Purkinje cell (primary cell): Measurements from ENCODE around the gene PSKH1. TPM values are rescaled to one million over a fixed set of nuclear protein-coding genes. Genes with fewer than 3 reads are reported as not detected.

Experiments used
- polyA plus RNA-seq: library from polyadenylated mRNA; unstranded; fragments of >200 nt; fragmentation: Nextera tagmentation; gene quantifications from 2 replicates; pipeline ENCODE4 v1.2.1, GENCODE V29; 2014

PSKH1 gene
- polyA plus RNA-seq, result 0.59 TPM in 1 of 2 replicates, not detected in the other

GRCh38 chr16:67892899-67893742 is at the start of gene PSKH1:
Gene PSKH1 (plus strand): TSS chr16:67893254. CDS start chr16:67908750, 15,496 bp downstream.

DNA sequence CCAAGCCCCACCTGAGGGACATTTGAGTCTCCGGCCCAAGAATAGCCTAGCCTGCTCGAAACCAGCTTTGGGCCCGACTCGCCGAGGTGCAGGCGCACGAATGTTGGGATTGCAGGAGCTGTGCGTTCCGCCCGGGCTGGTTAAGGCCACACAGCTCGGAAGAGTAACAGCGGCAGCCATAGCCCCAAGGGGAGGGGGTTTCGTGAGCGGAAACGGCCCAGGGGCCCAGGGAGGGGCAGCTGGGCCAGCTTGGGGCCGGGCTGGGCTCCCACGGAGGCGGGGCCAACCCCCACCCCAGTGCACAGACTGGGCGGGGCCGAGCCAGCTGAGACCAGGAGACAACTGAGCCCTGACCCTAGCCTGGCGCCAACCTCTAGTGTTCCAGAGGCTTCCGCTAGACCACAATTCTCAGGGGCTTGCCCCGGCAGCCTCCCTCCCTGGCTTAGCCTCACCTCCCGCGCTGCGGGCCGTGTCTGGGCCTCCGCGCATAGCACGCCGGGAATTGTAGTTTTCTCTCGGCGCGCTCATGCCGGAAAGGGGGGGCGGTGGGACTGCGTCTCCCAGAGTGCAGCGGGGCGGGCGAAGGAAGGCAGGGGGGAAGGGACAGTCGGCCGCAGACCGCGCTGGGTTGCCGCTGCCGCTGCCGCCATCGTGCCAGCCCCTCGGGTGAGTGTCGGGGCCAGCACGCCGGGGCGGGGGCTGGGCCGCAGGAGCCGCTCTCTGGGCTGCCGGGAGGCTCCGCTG is 46.6 kb upstream of the PSKH1 start, which contains the start of gene NUTF2:
NUTF2 (plus strand) TSS at position 614 of the 744 bp plus-strand sequence. CDS start 18,198 bp downstream, outside the sequence.

GRCh38 chr16:67847064-67847861 is 45.8 kb upstream of the PSKH1 start, which contains the start of gene CENPT:
Gene CENPT (minus strand): TSS chr16:67847693. CDS start chr16:67833859, 13,834 bp downstream.

DNA sequence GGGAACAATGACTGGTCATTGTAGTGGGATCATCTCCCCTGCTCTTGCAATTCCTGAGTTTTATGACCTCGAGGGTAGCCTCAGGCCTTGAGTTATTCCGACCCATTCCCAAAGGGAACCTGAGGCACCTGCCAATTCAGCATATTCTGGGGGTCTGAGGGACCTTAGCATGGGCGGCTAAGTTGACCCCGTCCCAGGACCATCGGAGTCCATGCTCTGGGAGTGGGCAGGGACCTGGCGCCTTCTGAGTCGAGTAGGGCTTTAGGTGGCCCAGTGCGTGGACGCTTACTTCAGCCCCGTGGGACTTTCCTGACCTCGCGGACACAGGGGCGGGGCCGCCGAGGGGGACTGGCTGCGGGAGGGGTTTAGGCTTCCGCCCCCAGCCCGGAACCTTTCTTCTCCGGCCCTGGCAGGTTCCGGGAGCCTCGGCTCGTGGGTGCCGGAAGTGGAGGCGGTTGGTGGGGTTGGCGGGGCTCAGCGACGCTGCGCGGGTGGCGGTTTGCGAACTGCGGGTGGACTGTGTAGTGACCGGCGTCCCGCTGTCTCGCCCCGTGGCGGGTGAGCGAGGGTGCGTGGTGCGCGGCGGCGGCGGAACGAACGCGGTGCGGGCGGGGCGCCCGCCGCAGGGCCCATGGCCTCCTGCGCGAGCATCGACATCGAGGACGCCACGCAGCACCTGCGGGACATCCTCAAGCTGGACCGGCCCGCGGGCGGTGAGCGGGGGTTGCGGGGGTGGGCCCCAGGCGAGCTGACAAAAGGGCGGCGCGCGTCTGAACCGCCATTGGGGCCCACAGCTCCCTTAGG is 20.2 kb upstream of the PSKH1 start, which contains the start of gene EDC4:
EDC4 (plus strand) TSS at position 422 of the 804 bp plus-strand sequence; CDS start at position 632, 210 bp downstream.

DNA sequence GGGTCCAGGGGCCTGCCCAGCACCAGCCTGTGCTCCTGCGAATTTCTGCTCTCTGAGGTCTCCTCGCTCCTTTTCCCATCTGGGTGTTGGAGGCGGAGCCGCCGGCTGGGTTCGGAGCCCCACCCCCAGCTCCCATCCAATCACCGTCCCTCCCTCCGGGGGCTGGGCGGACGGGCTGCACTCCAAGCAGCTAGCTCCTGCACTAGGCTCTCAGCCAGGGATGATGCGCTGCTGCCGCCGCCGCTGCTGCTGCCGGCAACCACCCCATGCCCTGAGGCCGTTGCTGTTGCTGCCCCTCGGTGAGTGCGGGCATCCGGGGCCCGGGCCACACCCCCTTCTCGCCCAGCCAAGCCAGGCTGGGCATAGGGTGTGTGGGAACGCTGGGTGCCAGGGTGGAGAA is 8.4 kb upstream of the PSKH1 start, which contains the start of gene NRN1L:
NRN1L (plus strand) TSS at position 202 of the 400 bp plus-strand sequence; CDS start at position 221, 19 bp downstream.

DNA sequence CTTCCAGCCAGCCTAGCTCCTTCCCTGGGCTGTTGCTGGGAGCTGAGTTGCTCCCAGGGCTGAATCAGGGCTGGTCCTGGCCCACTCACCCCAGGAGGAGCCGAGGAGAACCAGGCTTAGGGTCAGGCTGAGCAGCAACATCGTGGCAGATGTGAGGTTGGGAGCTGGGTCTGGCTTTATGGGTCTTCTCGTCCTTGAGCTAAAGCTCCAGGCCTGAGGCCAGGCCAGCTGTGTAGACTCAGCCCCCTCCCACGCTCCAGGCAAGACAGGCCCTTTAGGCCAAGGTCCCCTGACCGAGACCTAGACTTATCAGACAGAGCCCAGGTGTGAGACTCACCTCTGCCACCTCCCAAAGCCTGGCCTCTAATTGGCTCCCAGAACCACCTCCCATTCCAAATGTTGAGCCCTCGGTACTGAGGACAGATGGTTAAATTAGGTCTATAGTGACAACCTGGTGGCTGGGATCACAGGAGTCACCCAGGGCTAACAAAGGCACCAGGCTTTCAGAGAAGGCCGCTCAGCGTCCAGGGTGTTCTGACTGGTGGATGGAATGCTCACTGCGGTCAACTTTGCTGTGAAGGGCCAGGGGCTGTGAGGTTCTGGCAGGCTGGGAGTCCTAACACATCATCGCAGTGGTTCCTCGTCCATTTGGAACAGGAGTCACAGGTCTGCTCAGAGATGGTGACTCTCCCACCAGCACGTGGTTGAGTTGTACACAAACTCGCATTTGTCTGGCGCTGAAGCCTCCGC is 38.8 kb downstream of the PSKH1 start, which contains the start of gene CTRL:
CTRL (minus strand) TSS at position 151 of the 750 bp plus-strand sequence; CDS start at position 141, 10 bp downstream.

DNA sequence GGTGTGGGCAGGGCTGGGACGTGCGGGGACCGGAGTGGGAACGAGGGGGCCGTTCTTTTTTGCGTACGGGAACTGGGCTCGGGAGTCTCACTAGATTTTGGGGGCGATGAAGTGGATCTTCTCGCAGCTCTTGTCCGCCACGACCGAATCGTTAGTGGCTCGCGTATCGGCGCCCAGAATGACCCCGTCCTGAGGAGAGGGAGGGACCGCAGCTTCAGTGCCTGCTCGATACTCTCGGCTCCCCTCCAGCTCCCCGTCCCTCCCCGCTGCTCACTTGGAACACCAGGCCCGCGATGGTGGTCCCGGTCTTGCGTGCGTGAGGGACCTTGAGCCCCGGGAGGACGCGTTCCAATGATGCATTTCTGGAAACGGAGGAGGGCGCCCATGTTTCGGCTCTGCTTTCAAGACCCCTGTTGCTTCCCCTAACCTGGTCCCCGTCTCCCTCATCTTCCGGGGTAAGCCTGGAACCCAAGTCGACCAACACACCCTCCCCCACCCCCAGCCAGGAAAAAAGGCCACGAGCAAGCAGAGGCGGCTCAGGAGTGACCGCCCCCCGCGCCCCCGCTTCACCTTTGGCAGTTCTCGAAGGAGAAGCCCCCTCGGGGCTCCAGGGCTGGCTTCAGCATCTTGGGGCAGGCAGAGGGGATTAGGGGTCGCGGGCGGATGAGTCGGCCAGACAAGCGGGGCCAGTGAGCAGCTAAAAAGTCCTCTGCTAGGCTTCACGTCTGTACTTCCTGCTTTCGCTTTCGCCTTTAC is 43.2 kb downstream of the PSKH1 start, which contains the start of gene PSMB10:
PSMB10 (minus strand) TSS at position 727 of the 756 bp plus-strand sequence; CDS start at position 626, 101 bp downstream.

GRCh38 chr16:67943619-67944504 is 50.8 kb downstream of the PSKH1 start, which contains the start of gene LCAT:
Gene LCAT (minus strand): TSS chr16:67944120. CDS start chr16:67944101, 19 bp downstream.

DNA sequence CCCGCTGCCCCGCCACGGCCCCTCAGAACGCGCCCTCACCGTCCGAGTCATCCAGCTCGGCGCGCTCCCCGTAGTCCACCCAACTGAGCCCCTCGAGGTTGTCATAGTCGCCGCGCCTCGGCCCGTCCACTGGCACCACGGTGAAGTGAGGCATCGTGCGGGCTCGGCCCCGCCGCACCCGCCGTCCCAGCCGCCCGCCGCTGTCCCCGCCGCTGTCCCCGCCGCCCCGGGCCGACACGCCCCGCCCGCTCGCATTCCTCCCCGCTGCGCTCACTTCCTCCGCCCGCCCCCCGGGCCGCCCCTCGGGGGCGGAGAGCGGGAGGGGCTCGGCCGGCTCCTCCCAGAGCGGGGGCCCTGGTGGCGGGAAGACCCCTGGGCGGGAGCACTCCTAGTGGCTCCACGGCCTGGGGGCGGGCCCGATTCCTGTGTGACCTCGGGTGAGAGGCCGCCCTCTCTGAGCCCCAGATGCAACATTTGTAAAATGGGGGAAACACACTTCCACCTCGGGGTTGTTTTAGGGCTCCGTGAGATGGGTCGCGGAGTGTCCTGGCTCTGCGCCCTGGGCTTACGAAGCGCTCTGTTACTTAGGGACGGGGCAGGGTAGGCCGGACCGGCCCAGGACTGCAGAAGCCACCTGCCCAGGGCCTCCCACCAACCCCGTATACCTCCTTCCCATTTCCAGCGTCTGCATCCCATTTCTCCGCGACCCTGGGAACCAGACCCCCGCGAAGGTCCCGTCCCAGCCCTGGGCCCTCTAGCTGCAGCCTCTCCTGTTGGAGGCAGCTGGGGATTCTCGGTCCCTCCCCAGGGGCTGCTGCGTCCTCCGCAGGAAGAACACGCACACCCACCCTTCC is 75.6 kb downstream of the PSKH1 start, which contains the start of gene SLC12A4:
SLC12A4 (minus strand) TSS at position 238 of the 854 bp plus-strand sequence; CDS start at position 154, 84 bp downstream.

Other genes starting within 250 kb of the PSKH1 start
- 1.4 and 5.7 TPM in 2 replicates for gene CARMIL2, start 248.1 kb upstream of the PSKH1 start, polyA plus RNA-seq
- 7.5 and 13.0 TPM in 2 replicates for gene ACD, start 233.0 kb upstream of the PSKH1 start, polyA plus RNA-seq
- 4.0 and 9.6 TPM in 2 replicates for gene PARD6A, start 232.3 kb upstream of the PSKH1 start, polyA plus RNA-seq
- 0.78 and 2.4 TPM in 2 replicates for gene ENKD1, start 226.5 kb upstream of the PSKH1 start, polyA plus RNA-seq
- gene C16orf86, start 226.4 kb upstream of the PSKH1 start, polyA plus RNA-seq, result not detected in 2 replicates
- 7.7 and 9.9 TPM in 2 replicates for gene GFOD2, start 173.9 kb upstream of the PSKH1 start, polyA plus RNA-seq
- 0.11 and 1.0 TPM in 2 replicates for gene RANBP10, start 86.7 kb upstream of the PSKH1 start, polyA plus RNA-seq
- 0.35 and 1.4 TPM in 2 replicates for gene TSNAXIP1, start 86.4 kb upstream of the PSKH1 start, polyA plus RNA-seq
- 5.9 and 6.4 TPM in 2 replicates for gene THAP11, start 50.9 kb upstream of the PSKH1 start, polyA plus RNA-seq
- 50.0 and 82.7 TPM in 2 replicates for gene NUTF2, start 46.3 kb upstream of the PSKH1 start, polyA plus RNA-seq
- gene CENPT, start 45.6 kb upstream of the PSKH1 start, polyA plus RNA-seq, result 2.1 and 9.9 TPM in 2 replicates
- 7.0 and 11.9 TPM in 2 replicates for gene EDC4, start 20.2 kb upstream of the PSKH1 start, polyA plus RNA-seq
- 3.1 TPM in 1 of 2 replicates, not detected in the other for gene NRN1L, start 8.4 kb upstream of the PSKH1 start, polyA plus RNA-seq
- gene CTRL, start 38.6 kb downstream of the PSKH1 start, polyA plus RNA-seq, result 1.9 TPM in 1 of 2 replicates, not detected in the other
- gene PSMB10, start 43.6 kb downstream of the PSKH1 start, polyA plus RNA-seq, result 39.2 and 49.7 TPM in 2 replicates
- 42.9 and 103 TPM in 2 replicates for gene LCAT, start 50.9 kb downstream of the PSKH1 start, polyA plus RNA-seq
- 1.1 and 1.5 TPM in 2 replicates for gene SLC12A4, start 75.4 kb downstream of the PSKH1 start, polyA plus RNA-seq
- not detected in 2 replicates for gene DPEP3, start 87.2 kb downstream of the PSKH1 start, polyA plus RNA-seq
- gene DPEP2, start 106.2 kb downstream of the PSKH1 start, polyA plus RNA-seq, result not detected in 2 replicates
- gene DPEP2NB, start 122.7 kb downstream of the PSKH1 start, polyA plus RNA-seq, result not detected in 2 replicates
- gene DDX28, start 130.0 kb downstream of the PSKH1 start, polyA plus RNA-seq, result 2.8 and 3.8 TPM in 2 replicates
- gene DUS2, start 130.0 kb downstream of the PSKH1 start, polyA plus RNA-seq, result 1.6 and 10.4 TPM in 2 replicates
- 0.70 and 3.3 TPM in 2 replicates for gene NFATC3, start 192.1 kb downstream of the PSKH1 start, polyA plus RNA-seq